NK-92 (cell line): ENCODE results near the gene ENDOU.

ENCODE experiments used
- DNase-seq: peaks from one replicate; lab custom pipeline; 2025; ENCODE audit not compliant: unreplicated experiment; lab: John Stamatoyannopoulos, UW

The ENDOU gene

GRCh38 chr12:47757840-47758583 lies 32.7 kb upstream of the ENDOU start:
- DNase-seq, result no peak

- DNase-seq, result no peak
These were observed 32.1 kb upstream of the ENDOU start for GRCh38 chr12:47757364-47757839.

- DNase-seq, result no peak
These were observed 30.6 kb upstream of the ENDOU start for GRCh38 chr12:47755655-47756562.

- no peak for DNase-seq
These were observed 29.6 kb upstream of the ENDOU start for GRCh38 chr12:47754881-47755280.

GRCh38 chr12:47754126-47754525 lies 28.8 kb upstream of the ENDOU start:
- DNase-seq, result no peak

- no peak for DNase-seq
These were observed 28.0 kb upstream of the ENDOU start for GRCh38 chr12:47753021-47754001.

- DNase-seq, result no peak
These were observed 27.3 kb upstream of the ENDOU start for GRCh38 chr12:47752552-47752951.

GRCh38 chr12:47752121-47752520 lies 26.8 kb upstream of the ENDOU start:
- DNase-seq, result no peak

- DNase-seq, result no peak
These were observed 26.3 kb upstream of the ENDOU start for GRCh38 chr12:47751561-47751960.

- no peak for DNase-seq
These were observed 25.7 kb upstream of the ENDOU start for GRCh38 chr12:47750916-47751470.

GRCh38 chr12:47750229-47750798 lies 25.0 kb upstream of the ENDOU start:
- DNase-seq, result no peak

- DNase-seq, result no peak
These were observed 23.6 kb upstream of the ENDOU start for GRCh38 chr12:47748899-47749298.

GRCh38 chr12:47748507-47748828 lies 23.2 kb upstream of the ENDOU start:
- DNase-seq, result no peak

GRCh38 chr12:47747596-47748506 lies 22.6 kb upstream of the ENDOU start:
- DNase-seq, result no peak

GRCh38 chr12:47747126-47747525 lies 21.8 kb upstream of the ENDOU start:
- no peak for DNase-seq

GRCh38 chr12:47746523-47746922 lies 21.2 kb upstream of the ENDOU start:
- DNase-seq, result no peak

GRCh38 chr12:47746073-47746472 lies 20.8 kb upstream of the ENDOU start:
- no peak for DNase-seq

- DNase-seq, result no peak
These were observed 20.3 kb upstream of the ENDOU start for GRCh38 chr12:47745485-47746041.
